Measurements from ENCODE around the gene TMEM248.

GRCh38 chr7:66970310-66970709, 49.3 kb downstream of the TMEM248 start:
- TF ChIP-seq CTCF (IDR thresholded peaks at IDR 0.05) (no peak), POLR2A (IDR thresholded peaks at IDR 0.05) (no peak)

All from lower leg skin (tissue), 3 donors.